ENCODE data around the gene DGKB. TPM values are rescaled to one million over a fixed set of nuclear protein-coding genes. Genes with fewer than 3 reads are reported as not detected.

DGKB gene
- polyA plus RNA-seq, 1 donor = 0.53 TPM

DNA sequence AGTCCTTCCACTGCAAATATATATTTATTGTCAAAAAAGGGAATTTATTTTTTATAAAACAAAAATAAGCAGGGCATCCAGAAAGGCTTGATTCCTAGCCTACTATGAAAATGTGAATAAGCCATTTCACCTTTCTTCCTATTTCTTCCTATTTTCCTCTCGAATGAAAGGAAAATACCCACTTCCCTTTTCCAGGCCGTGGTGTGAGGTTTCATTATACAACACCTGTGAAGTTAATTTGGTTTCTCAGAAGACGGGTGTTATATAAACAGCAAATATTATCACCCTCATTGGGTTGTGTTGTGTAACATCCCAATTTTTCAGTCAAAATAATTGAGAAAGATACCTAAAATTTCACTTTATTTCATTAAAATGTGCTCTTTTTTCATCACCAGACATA, 214.3 kb downstream of the DGKB start:
- no peak for DNase-seq (ENCODE audit: low read depth)

- DNase-seq (ENCODE audit: low read depth) = no peak
Measured at GRCh38 chr7:14687777-14688176, 214.8 kb downstream of the DGKB start.

- DNase-seq (ENCODE audit: low read depth) = no peak
Measured at GRCh38 chr7:14687241-14687640, 215.3 kb downstream of the DGKB start.

GRCh38 chr7:14685167-14685566, 217.4 kb downstream of the DGKB start:
- DNase-seq (ENCODE audit: low read depth) = no peak

- DNase-seq (ENCODE audit: low read depth) = no peak
Measured at GRCh38 chr7:14682910-14683465, 219.6 kb downstream of the DGKB start.

GRCh38 chr7:14676896-14677295, 225.7 kb downstream of the DGKB start:
- no peak for DNase-seq (ENCODE audit: low read depth)

DNA sequence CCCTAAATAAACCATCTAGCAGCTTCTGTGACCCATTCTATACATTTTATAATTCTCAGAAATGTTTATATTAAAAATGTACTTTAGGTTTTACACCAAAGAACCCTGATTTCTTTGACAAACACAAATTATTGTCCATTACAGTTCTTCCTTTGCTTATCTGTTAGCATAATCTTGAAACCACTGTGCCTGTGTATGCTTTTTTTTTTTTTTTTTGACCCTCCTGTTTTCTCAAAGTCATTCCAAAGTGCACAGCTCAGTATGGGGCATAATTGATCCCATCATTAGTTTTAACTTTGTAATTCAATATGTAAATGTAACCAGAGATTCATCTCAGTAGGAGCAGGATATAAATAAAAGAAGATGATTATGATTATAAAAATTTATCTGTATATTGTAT, 229.3 kb downstream of the DGKB start:
- DNase-seq (ENCODE audit: low read depth) = no peak

DNA sequence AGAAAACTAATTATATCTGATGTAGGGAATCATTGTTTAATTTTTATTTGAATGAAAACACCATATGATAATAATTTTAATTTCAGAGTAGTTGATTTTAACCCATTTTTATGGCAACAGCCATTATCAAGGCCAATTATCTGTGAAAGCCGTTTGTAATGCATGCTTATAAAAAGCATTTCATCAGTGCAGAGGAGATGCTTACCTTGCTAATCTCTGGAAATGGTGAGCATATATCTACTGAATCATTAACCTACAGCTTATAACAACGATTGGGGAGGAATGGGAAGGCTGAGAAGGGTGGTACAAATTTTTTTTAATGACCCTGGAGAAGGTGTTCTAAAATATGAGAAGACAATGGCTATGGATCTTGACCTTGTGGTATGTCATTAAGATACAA, 235.6 kb downstream of the DGKB start:
- no peak for DNase-seq (ENCODE audit: low read depth)

GRCh38 chr7:14666304-14666703, 236.2 kb downstream of the DGKB start:
- no peak for DNase-seq (ENCODE audit: low read depth)

DNA sequence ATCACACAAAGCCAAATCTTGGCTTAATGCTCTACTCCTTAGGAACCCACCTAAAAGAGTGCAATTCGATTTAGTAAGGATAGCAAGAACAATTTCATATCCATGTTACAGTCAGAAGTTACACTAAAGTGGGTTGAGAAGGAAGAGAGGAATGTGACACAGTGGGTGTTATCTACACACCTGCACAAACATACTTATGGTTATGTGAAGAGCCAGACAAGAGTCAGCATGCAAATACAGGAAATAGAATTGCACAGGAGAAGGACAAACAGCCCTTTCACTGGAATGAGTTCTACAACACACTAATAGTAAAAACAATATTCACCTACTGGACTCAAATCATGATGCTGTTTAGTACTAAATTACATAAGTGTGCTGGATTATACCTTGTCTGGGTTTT, 262.8 kb downstream of the DGKB start:
- DNase-seq (ENCODE audit: low read depth) = no peak

DNA sequence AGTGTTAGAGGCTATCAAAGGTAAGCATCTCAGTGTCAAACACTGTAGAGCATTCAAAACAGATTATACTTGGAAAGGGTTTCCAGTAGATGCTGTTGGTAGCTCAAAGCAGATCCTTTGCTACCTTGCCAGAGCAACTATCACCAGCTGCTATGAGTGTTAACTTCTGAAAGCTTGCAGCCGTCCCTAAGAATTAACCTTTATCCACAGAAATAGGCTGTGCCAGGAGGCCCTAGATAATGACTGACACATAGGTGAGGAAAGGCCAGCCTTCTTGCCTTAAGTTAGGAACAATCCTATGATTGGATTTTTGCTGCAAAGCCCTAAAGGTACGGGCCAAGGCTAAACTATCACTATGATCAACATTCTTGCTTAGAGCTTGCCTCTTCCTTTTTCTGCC, 263.2 kb downstream of the DGKB start:
- DNase-seq (ENCODE audit: low read depth) = no peak

DNA sequence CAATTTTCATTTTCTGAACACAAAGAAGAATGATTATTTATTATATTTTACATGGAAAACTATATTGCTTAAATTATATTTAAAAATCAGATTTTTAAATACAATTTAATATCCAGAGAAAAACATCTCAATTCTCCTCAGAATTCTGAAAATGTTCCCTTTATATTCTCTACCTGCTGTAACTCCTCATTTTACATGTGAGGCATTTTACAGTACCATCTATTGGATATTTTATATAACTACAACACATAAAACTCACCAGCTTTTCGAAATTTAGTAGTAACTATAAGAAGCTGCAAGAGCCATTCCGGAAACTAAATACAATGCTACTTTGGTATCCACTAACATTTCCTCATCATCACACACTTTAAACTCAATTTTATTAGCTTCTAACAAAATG, 264.6 kb downstream of the DGKB start:
- no peak for DNase-seq (ENCODE audit: low read depth)

GRCh38 chr7:14635955-14636354, 266.6 kb downstream of the DGKB start:
- no peak for DNase-seq (ENCODE audit: low read depth)

DNA sequence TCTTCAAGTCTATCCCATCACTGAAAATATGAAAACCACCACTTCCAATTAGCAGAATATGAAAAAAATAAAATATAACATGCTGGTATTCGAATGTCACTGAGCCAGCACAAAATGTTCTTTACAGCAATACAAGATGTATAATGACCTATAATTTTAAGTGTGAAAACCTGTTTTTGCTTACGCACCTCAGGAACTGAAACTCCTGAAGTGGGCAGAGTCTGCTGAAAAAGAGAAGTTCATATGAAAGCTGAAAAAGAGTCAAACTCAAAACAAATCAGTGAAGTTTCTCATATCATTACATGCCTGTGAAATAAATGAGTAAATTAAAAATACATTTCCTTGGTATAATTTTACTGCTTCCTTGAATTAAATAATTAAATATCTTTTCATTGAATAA, 272.5 kb downstream of the DGKB start:
- no peak for DNase-seq (ENCODE audit: low read depth)

DNA sequence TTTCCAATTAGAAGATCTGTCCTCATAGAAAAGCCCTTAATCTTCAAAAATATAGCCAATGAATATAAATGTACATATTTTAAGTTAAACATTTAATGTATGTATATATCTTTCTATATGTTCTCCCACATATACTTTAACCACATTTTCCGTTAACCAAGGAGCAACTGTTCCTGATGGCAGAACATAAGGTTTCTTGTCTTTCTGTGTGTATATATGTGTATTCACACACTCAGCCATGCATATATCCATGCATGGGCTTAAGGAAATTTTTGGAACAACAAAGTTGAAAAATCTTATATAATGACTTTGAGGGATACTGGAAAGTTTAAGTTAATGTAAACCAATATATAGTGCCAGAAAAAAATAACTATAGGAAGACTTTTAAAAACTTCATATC, 274.0 kb downstream of the DGKB start:
- no peak for DNase-seq (ENCODE audit: low read depth)

DNA sequence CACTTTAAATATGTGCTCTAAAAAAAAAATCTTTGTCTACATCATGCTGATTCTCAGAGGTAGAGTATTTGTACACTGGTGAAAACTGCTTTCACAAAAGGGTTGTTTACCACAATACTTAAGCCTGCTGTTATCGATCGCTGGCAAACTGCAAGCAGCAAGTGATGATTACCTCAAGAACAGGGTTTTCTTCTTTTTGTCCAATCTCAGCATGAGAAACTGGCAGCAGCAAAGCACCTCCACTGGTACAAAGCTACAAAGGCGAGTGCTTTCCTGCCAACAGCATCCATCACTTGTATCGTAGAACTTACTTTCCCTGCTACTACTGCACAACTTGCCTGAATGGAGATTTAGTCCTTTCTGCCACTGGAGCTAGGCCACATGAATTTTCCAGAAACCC, 276.5 kb downstream of the DGKB start:
- DNase-seq (ENCODE audit: low read depth) = no peak

DNA sequence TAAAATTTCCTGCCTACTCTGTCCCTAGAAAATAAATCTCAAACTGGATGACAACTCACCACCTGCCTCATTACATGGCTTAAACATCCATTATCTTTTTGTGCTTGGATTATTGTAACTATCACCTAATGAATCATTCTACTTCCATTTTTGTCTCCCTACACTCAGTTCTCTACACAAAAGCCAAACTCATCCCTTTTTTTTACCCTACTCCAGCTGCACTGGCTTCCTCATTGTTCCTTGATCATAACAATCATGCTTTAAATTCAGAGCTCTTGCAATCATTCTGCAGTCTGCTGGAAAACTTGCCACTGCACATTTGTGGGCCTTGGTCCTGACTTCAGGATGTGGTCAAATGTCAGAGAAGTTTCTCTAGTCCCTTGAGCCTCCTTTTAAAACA, 280.0 kb downstream of the DGKB start:
- DNase-seq (ENCODE audit: low read depth) = no peak

DNA sequence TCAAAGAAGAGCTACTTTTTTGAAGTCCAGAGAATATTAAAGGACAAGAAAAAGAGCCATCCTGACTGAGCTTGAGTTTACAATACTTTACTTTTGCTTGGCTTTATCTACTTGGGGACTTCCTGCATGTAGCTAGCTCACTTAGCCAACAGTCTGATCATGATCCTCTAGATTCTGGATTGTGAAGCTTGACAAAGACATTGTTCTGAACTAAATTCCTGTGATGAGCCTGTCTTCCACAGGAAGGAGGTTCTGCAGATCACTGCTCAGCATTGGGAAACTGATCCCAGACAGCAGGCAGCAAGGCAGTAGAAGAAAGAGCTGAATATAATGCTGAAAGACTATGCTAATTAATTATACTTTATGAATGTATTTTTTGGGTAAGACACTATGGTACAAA, 296.4 kb downstream of the DGKB start:
- DNase-seq (ENCODE audit: low read depth) = no peak

DNA sequence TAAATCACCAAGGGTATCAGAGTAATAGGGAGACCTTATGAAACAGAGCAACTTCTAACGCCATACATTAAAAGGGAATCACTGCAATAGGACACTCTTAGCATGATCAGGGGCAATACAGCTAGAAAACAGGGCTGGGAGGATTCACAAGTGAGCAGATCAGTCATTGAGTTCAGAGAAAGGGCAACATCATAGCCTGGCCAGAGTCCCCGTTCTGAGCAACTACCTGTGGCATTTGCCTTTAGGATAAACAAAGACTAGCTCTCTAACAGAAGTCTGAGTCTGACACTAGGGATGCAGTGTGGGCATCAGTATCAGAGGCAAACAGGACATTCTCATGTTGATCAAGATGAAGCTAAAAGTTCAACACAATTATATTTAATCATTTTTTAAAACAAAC, 297.9 kb downstream of the DGKB start:
- DNase-seq (ENCODE audit: low read depth) = no peak

GRCh38 chr7:14602851-14603250, 299.7 kb downstream of the DGKB start:
- DNase-seq (ENCODE audit: low read depth) = no peak

DNA sequence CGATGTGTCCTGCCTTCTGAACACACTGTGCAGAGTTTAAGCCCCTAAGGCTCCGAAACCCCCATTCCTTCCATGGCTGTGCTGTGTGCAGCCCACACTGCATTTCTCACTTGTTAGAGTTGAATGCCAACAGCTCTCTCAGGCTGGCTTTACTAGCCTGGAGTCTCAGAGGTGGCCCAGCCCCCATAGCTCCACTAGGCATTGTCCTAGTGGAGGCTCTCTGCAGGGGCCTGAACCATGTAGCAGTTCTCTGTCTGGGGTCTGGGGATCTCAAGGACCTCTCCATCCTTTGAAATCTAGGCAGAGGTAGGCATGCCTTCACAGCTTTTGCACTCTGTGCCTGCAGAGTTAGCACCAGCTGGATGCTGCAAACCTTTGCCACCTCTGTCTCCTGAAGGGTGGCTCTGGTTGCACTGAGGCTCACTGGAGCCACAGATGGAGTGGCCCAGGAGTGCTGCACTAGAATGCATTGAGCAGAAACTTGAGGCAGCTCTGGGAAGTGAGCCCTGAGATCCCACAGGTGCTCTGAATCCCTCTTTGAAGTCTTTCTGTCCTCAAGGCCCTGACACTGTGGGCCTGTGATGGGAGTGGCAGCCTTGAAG, 301.7 kb downstream of the DGKB start:
- no peak for DNase-seq (ENCODE audit: low read depth)

DNA sequence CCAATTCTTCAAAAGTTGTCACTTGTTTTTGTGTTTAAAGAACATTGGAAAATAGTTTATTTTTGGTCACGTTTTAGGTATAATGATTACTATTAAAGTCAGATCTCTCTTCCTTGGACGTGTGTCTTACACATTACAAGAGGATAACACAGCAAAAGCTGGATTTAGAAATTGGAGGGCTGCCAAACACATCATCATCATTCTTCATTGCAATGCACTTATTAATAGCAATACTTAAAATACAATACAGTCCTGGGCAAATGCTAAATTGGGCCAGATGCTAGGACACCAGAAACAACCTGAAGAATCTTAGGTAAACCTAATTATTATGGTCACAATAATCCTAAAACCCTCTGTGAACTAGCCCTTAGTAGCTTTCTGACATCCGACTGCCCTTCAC, 303.6 kb downstream of the DGKB start:
- DNase-seq (ENCODE audit: low read depth) = no peak

DNA sequence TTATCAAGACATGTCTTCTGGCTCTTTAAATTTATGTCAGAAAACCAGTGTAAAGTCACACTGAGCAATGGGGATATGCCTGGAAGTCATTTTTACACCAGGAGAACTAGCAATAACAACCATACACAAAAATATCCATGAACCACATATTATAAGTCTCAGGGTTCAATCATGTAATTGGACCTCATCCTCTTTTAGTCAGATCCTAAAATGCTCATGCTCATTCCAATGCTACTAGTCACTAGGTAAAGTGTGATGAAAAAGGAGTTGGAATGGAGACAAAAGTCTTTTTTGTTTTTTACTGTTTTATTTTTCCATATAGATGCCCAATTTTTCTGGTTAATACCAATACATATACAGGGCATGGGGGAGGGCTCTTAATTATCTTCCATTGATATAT, 306.1 kb downstream of the DGKB start:
- DNase-seq (ENCODE audit: low read depth) = no peak

GRCh38 chr7:14590206-14590605, 312.3 kb downstream of the DGKB start:
- DNase-seq (ENCODE audit: low read depth) = no peak

All from forelimb muscle (tissue), 1 donor.